H9 (cell line): ENCODE results near the gene RPS26. TPM values are rescaled to one million over a fixed set of nuclear protein-coding genes. Genes with fewer than 3 reads are reported as not detected.

Source experiments
- DNase-seq: peaks from one replicate; pipeline ENCODE4 v3.0.0-alpha.2; 2017
- H2AFZ ChIP-seq: one replicate; pipeline ENCODE4 v1.6.1; 2013; ENCODE audit warnings: mild to moderate bottlenecking, low read length, control low read depth, moderate library complexity
- H2AK5ac ChIP-seq: 2 replicates; pipeline ENCODE4 v1.6.1; 2013; ENCODE audit warnings: low read length, control low read depth, mixed read lengths; ENCODE audit not compliant: insufficient read length
- H2BK120ac ChIP-seq: one replicate; pipeline ENCODE4 v1.6.1; 2013; ENCODE audit warnings: low read depth, mild to moderate bottlenecking, low read length, control low read depth, inconsistent platforms; ENCODE audit not compliant: poor library complexity, severe bottlenecking
- H2BK12ac ChIP-seq: 2 replicates; pipeline ENCODE4 v1.6.1; 2013; ENCODE audit warnings: low read length, control low read depth, mixed read lengths, low read depth; ENCODE audit not compliant: insufficient read length
- H2BK15ac ChIP-seq: 2 replicates; pipeline ENCODE4 v1.6.1; 2013; ENCODE audit warnings: low read depth, low read length, control low read depth
- H2BK20ac ChIP-seq: one replicate; pipeline ENCODE4 v1.6.1; 2013; ENCODE audit warnings: low read depth, mild to moderate bottlenecking, low read length, control low read depth, inconsistent platforms; ENCODE audit not compliant: poor library complexity, severe bottlenecking
- H2BK5ac ChIP-seq: 2 replicates; pipeline ENCODE4 v1.6.1; 2013; ENCODE audit warnings: low read length, control low read depth, mixed read lengths; ENCODE audit not compliant: insufficient read length
- H3K14ac ChIP-seq: 2 replicates; pipeline ENCODE4 v1.6.1; 2013; ENCODE audit warnings: low read length, control low read depth; ENCODE audit not compliant: insufficient read depth
- H3K18ac ChIP-seq: 2 replicates; pipeline ENCODE4 v1.6.1; 2013; ENCODE audit warnings: low read depth, mild to moderate bottlenecking, mixed read lengths, low read length, control low read depth; ENCODE audit not compliant: insufficient read length
- H3K23ac ChIP-seq: 2 replicates; pipeline ENCODE4 v1.6.1; 2013; ENCODE audit warnings: low read length, control low read depth, mixed read lengths, low read depth; ENCODE audit not compliant: insufficient read length
- H3K23me2 ChIP-seq: 2 replicates; pipeline ENCODE4 v1.6.1; 2013; ENCODE audit warnings: low read depth, mild to moderate bottlenecking, mixed read lengths, low read length, control low read depth; ENCODE audit not compliant: insufficient read length, poor library complexity, severe bottlenecking
- H3K27ac ChIP-seq: 2 replicates; pipeline ENCODE4 v1.5.1; 2013; ENCODE audit warnings: low read length, control low read depth, mixed read lengths, low read depth; ENCODE audit not compliant: insufficient read length
- H3K27me3 ChIP-seq: 2 replicates; pipeline ENCODE4 v1.6.1; 2013; ENCODE audit warnings: low read length, control low read depth, inconsistent platforms; ENCODE audit not compliant: insufficient read depth
- H3K4ac ChIP-seq: 2 replicates; pipeline ENCODE4 v1.6.1; 2013; ENCODE audit warnings: low read depth, mild to moderate bottlenecking, control low read depth, inconsistent platforms, low read length, moderate library complexity
- H3K4me1 ChIP-seq: 2 replicates; pipeline ENCODE4 v1.6.1; 2013; ENCODE audit warnings: low read length, control low read depth, inconsistent platforms; ENCODE audit not compliant: insufficient read depth
- H3K4me2 ChIP-seq: 2 replicates; pipeline ENCODE4 v1.6.1; 2013; ENCODE audit warnings: low read length, control low read depth, mixed read lengths; ENCODE audit not compliant: insufficient read length, insufficient read depth
- H3K56ac ChIP-seq: 2 replicates; pipeline ENCODE4 v1.6.1; 2013; ENCODE audit warnings: low read depth, mild to moderate bottlenecking, mixed read lengths, low read length, control low read depth; ENCODE audit not compliant: insufficient read length
- H3K79me1 ChIP-seq: 2 replicates; pipeline ENCODE4 v1.6.1; 2013; ENCODE audit warnings: low read depth, mild to moderate bottlenecking, moderate library complexity, low read length, control low read depth, inconsistent platforms; ENCODE audit not compliant: insufficient read depth, poor library complexity, severe bottlenecking
- H3K79me2 ChIP-seq: 2 replicates; pipeline ENCODE4 v1.6.1; 2013; ENCODE audit warnings: low read length, control low read depth, inconsistent platforms; ENCODE audit not compliant: insufficient read depth
- H3K9ac ChIP-seq: 2 replicates; pipeline ENCODE4 v1.6.1; 2013; ENCODE audit warnings: low read length, control low read depth, mixed read lengths; ENCODE audit not compliant: insufficient read length; ENCODE audit errors: extremely low read depth
- H3K9me3 ChIP-seq: one replicate; pipeline ENCODE4 v1.6.1; 2013; ENCODE audit warnings: low read depth, low read length, inconsistent platforms; ENCODE audit not compliant: control insufficient read depth
- H3T11ph ChIP-seq: one replicate; pipeline ENCODE4 v1.6.1; 2013; ENCODE audit warnings: mild to moderate bottlenecking, low read length, control low read depth, inconsistent platforms
- H4K20me1 ChIP-seq: one replicate; pipeline ENCODE4 v1.6.1; 2013; ENCODE audit not compliant: control insufficient read depth, insufficient read length, insufficient read depth
- H4K5ac ChIP-seq: 2 replicates; pipeline ENCODE4 v1.6.1; 2013; ENCODE audit warnings: low read depth, mild to moderate bottlenecking, mixed read lengths, low read length, control low read depth; ENCODE audit not compliant: insufficient read length
- H4K8ac ChIP-seq: replicated peaks from 2 replicates; pipeline ENCODE4 v1.6.1; 2013; ENCODE audit warnings: low read length, control low read depth, mixed read lengths, low read depth; ENCODE audit not compliant: insufficient read length
- H4K91ac ChIP-seq: 2 replicates; pipeline ENCODE4 v1.6.1; 2013; ENCODE audit warnings: low read depth, mild to moderate bottlenecking, moderate library complexity, mixed read lengths, low read length, control low read depth; ENCODE audit not compliant: insufficient read length
- H3K27ac Mint-ChIP-seq, 3 experiments: 2 replicates in 2 of 3; 3 replicates in 1 of 3; pipeline ENCODE4 v1.8.0; 2020 to 2021; ENCODE audit warnings: mixed read lengths in 3 of 3, mild to moderate bottlenecking in 1 of 3, moderate library complexity in 1 of 3
- H3K27me3 Mint-ChIP-seq: 2 replicates; pipeline ENCODE4 v1.8.0; 2021; ENCODE audit warnings: low read depth, mild to moderate bottlenecking, moderate library complexity, mixed read lengths
- H3K36me3 Mint-ChIP-seq, 3 experiments: 2 replicates in 2 of 3; 3 replicates in 1 of 3; pipeline ENCODE4 v1.8.0; 2020 to 2021; ENCODE audit warnings: low read depth in 3 of 3, mixed read lengths in 3 of 3; ENCODE audit not compliant: insufficient read depth in 1 of 3
- H3K4me1 Mint-ChIP-seq, 2 experiments: 2 replicates each; pipeline ENCODE4 v1.8.0; 2020; ENCODE audit warnings: mixed read lengths in 2 of 2
- H3K4me3 Mint-ChIP-seq, 2 experiments: 2 replicates in 1 of 2; 3 replicates in 1 of 2; pipeline ENCODE4 v1.8.0; 2020 to 2021; ENCODE audit warnings: mild to moderate bottlenecking in 2 of 2, mixed read lengths in 2 of 2, moderate library complexity in 1 of 2
- H3K9me3 Mint-ChIP-seq, 2 experiments: 2 replicates in 1 of 2; 3 replicates in 1 of 2; pipeline ENCODE4 v1.8.0; 2020; ENCODE audit warnings: mild to moderate bottlenecking in 2 of 2, mixed read lengths in 2 of 2, moderate library complexity in 1 of 2
- CTCF ChIP-seq: fragments of 200-600 bp; sonication (generic); conservative IDR thresholded peaks from 3 replicates; pipeline ENCODE4 v1.8.0; 2021; ENCODE audit warnings: antibody characterized with exemption, mild to moderate bottlenecking
- WGBS: extraction: QIAGEN DNeasy Blood & Tissue Kit; methylation state at CpG from one replicate; pipeline ENCODE4 v1.1.7; 2013; ENCODE audit warnings: missing lambda C conversion rate, low lambda C conversion rate, mixed read lengths; ENCODE audit not compliant: insufficient read length; ENCODE audit errors: extremely low coverage; 5-methylcytosine and 5-hydroxymethylcytosine counted together
- total RNA-seq: library from RNA; stranded (reverse); gene quantifications from 2 replicates; pipeline ENCODE4 v1.2.1, GENCODE V29; 2021

Gene RPS26
- total RNA-seq, 1 experiment from 2014 or later, result 51.9 TPM

- H3K27me3 ChIP-seq, result no peaks in the 10 kb centered on the region; the same call in 1 of the 2 replicates
- H3K4me3 Mint-ChIP-seq, result no peak overlapping the region; a peak in 1 of 5 replicates
- H3K27me3 Mint-ChIP-seq, result no peaks in the 10 kb centered on the region
- no peak for DNase-seq
- H2BK12ac ChIP-seq, result no peak overlapping the region
- H3K14ac ChIP-seq, result no peak overlapping the region
- no peak overlapping the region for H2BK120ac ChIP-seq
- WGBS, result no CpG with 5 or more reads among the region's 2 CpGs
- no peak overlapping the region for H3K27ac ChIP-seq
- no peak overlapping the region for H3K9ac ChIP-seq
- H3K4me2 ChIP-seq, result no peak overlapping the region
- no peak overlapping the region for H3K23ac ChIP-seq
- H3K18ac ChIP-seq, result no peak overlapping the region
- TF ChIP-seq CTCF, result no peak
- peaks cover 20 to 36% (median 33%) of the 10 kb centered on the region in 3 experiments for H3K36me3 Mint-ChIP-seq
- H4K8ac ChIP-seq, result no peak overlapping the region
- peaks cover 7% of the 10 kb centered on the region; the same call in 1 of the 2 replicates for H3K79me2 ChIP-seq
- no peak overlapping the region for H4K91ac ChIP-seq
- H2BK5ac ChIP-seq, result no peak overlapping the region
- no peaks in the 10 kb centered on the region for H3K79me1 ChIP-seq
- peaks cover 19 to 25% of the 10 kb centered on the region in 2 experiments for H3K4me1 Mint-ChIP-seq
- no peak overlapping the region for H2AFZ ChIP-seq
- H4K5ac ChIP-seq, result no peak overlapping the region
- no peak overlapping the region for H3K4ac ChIP-seq
- no peak overlapping the region for H2BK15ac ChIP-seq
- H3K4me1 ChIP-seq, result 0 out of 2 replicates have a peak, but pooled peaks cover 4% of the 10 kb centered on the region
- no peaks in the 10 kb centered on the region for H4K20me1 ChIP-seq
- no peak overlapping the region for H3T11ph ChIP-seq
- H3K27ac Mint-ChIP-seq, result no peak overlapping the region; a peak in 1 of 7 replicates
- no peak overlapping the region for H3K56ac ChIP-seq
- H2AK5ac ChIP-seq, result no peak overlapping the region
- H3K23me2 ChIP-seq, result peaks cover 13% of the 10 kb centered on the region
- no peaks in the 10 kb centered on the region for H3K9me3 Mint-ChIP-seq
- H2BK20ac ChIP-seq, result no peak overlapping the region
- H3K9me3 ChIP-seq, result no peaks in the 10 kb centered on the region
Observed at GRCh38 chr12:56082382-56082781, 40.7 kb downstream of the RPS26 start.
